KOPT-K1 (cell line): ENCODE measurements around the gene CATSPERD.
"Not testable (repeated sequence)": the region's sequence is repeated elsewhere in the genome, so short reads cannot be mapped to it uniquely, and the experiment has no call there.

Source experiments
- H3K27ac ChIP-seq: fragments of 200-600 bp; sonication (generic); 2 replicates; pipeline ENCODE4 v1.5.1; 2016; ENCODE audit warnings: antibody characterized with exemption, mild to moderate bottlenecking, low read depth, low read length; ENCODE audit not compliant: poor library complexity, severe bottlenecking
- H3K36me3 ChIP-seq: fragments of 200-600 bp; sonication (generic); 2 replicates; pipeline ENCODE4 v1.5.1; 2017; ENCODE audit warnings: antibody characterized with exemption, mild to moderate bottlenecking, low read length, moderate library complexity; ENCODE audit not compliant: insufficient read depth
- H3K9me3 ChIP-seq: fragments of 200-600 bp; sonication (generic); 2 replicates; pipeline ENCODE4 v1.5.1; 2017; ENCODE audit warnings: antibody characterized with exemption, low read length, mild to moderate bottlenecking; ENCODE audit not compliant: insufficient read depth, poor library complexity, severe bottlenecking

Gene CATSPERD

GRCh38 chr19:5680437-5681368, 39.7 kb upstream of the CATSPERD start, which contains the start of the genes HSD11B1L and MICOS13:
HSD11B1L (plus strand) TSS chr19:5681027; CDS start chr19:5684833, 3,806 bp downstream.
MICOS13 (minus strand) TSS chr19:5680516; CDS start chr19:5680486, 30 bp downstream.
- H3K27ac ChIP-seq, result peak within 1 kb of the TSS; percentile 57
- no peaks in the 10 kb centered on the region for H3K9me3 ChIP-seq
- no peaks in the 10 kb centered on the region for H3K36me3 ChIP-seq

GRCh38 chr19:5681391-5682106, 38.9 kb upstream of the CATSPERD start:
- Histone ChIP-seq H3K36me3 (no peaks in the 10 kb centered on the region), H3K27ac (no peak overlapping the region), H3K9me3 (no peaks in the 10 kb centered on the region)

GRCh38 chr19:5682107-5682482, 38.3 kb upstream of the CATSPERD start:
- no peaks in the 10 kb centered on the region for H3K36me3 ChIP-seq
- no peaks in the 10 kb centered on the region for H3K9me3 ChIP-seq
- H3K27ac ChIP-seq, result no peak overlapping the region

- no peaks in the 10 kb centered on the region for H3K9me3 ChIP-seq
- H3K36me3 ChIP-seq, result no peaks in the 10 kb centered on the region
- H3K27ac ChIP-seq, result no peak overlapping the region
Observed at GRCh38 chr19:5683177-5683886, 37.1 kb upstream of the CATSPERD start.

GRCh38 chr19:5684694-5685430, 35.6 kb upstream of the CATSPERD start:
- Histone ChIP-seq H3K36me3 (no peaks in the 10 kb centered on the region), H3K27ac (no peak overlapping the region), H3K9me3 (no peaks in the 10 kb centered on the region)

GRCh38 chr19:5686326-5686646, 34.2 kb upstream of the CATSPERD start:
- Histone ChIP-seq H3K36me3 (peaks cover 6% of the 10 kb centered on the region), H3K9me3 (no peaks in the 10 kb centered on the region), H3K27ac (peak overlapping the region; percentile 43)

- Histone ChIP-seq H3K27ac (peak overlapping the region; percentile 43), H3K36me3 (peaks cover 11% of the 10 kb centered on the region), H3K9me3 (no peaks in the 10 kb centered on the region)
Observed at GRCh38 chr19:5686647-5687359, 33.6 kb upstream of the CATSPERD start.

- H3K36me3 ChIP-seq, result peaks cover 18% of the 10 kb centered on the region
- H3K27ac ChIP-seq, result no peak overlapping the region
- H3K9me3 ChIP-seq, result no peaks in the 10 kb centered on the region
Observed at GRCh38 chr19:5687360-5688198, 32.9 kb upstream of the CATSPERD start.

GRCh38 chr19:5688262-5688881, 32.1 kb upstream of the CATSPERD start:
- peaks cover 26% of the 10 kb centered on the region for H3K36me3 ChIP-seq
- H3K9me3 ChIP-seq, H3K27ac ChIP-seq: not testable (repeated sequence)

GRCh38 chr19:5690125-5690954, 30.1 kb upstream of the CATSPERD start, which contains the start of gene RPL36:
RPL36 (plus strand) TSS chr19:5690295; CDS start chr19:5690508, 213 bp downstream.
- peak within 1 kb of the TSS; percentile 94 for H3K27ac ChIP-seq
- H3K36me3 ChIP-seq, result peaks cover 46% of the 10 kb centered on the region
- H3K9me3 ChIP-seq, result no peaks in the 10 kb centered on the region

- no peaks in the 10 kb centered on the region for H3K9me3 ChIP-seq
- H3K36me3 ChIP-seq, result peaks cover 55% of the 10 kb centered on the region
- peak overlapping the region; percentile 94 for H3K27ac ChIP-seq
Observed at GRCh38 chr19:5690955-5691821, 29.2 kb upstream of the CATSPERD start.
